Psoas muscle (tissue), 8 donors: ENCODE data around the gene SCNN1G. TPM values are rescaled to one million over a fixed set of nuclear protein-coding genes. Genes with fewer than 3 reads are reported as not detected.

ENCODE experiments used
- ATAC-seq, 4 donors: fragments of 200-7000 bp; cut with Tn5 transposase; one replicate each; pipeline ENCODE4 v1.9.1; 2020; ENCODE audit warnings: moderate library complexity in 3 of 4, mild to moderate bottlenecking in 2 of 4
- DNase-seq, 2 donors: peaks; one replicate each; pipeline ENCODE4 v3.0.0-alpha.2; 2020
- H3K27ac ChIP-seq: fragments of 200-600 bp; one replicate; pipeline ENCODE4 v1.8.0; 2022
- H3K27me3 ChIP-seq, 3 donors: fragments of 200-600 bp in 1 of 3; one replicate each; pipeline versions ENCODE4 v1.6.1 to v1.8.0; 2013 to 2022; ENCODE audit warnings: low read length in 2 of 3, mild to moderate bottlenecking in 2 of 3, moderate library complexity in 1 of 3; ENCODE audit not compliant: insufficient read depth in 3 of 3
- H3K36me3 ChIP-seq, 2 donors: fragments of 200-600 bp in 1 of 2; one replicate each; pipeline versions ENCODE4 v1.6.1 to v1.8.0; 2013 to 2022; ENCODE audit warnings: low read depth in 1 of 2, mild to moderate bottlenecking in 1 of 2, moderate library complexity in 1 of 2; ENCODE audit not compliant: insufficient read depth in 1 of 2
- H3K4me1 ChIP-seq: fragments of 200-600 bp; one replicate; pipeline ENCODE4 v1.8.0; 2022
- H3K4me3 ChIP-seq: fragments of 200-600 bp; one replicate; pipeline ENCODE4 v1.8.0; 2022; ENCODE audit warnings: mild to moderate bottlenecking
- H3K9me3 ChIP-seq: fragments of 200-600 bp; one replicate; pipeline ENCODE4 v1.8.0; 2022
- WGBS, 3 donors: extraction: QIAGEN DNeasy Blood & Tissue Kit; methylation state at CpG; one replicate each; pipeline versions ENCODE4 v1.1.6 to v1.1.7; 2013; 5-methylcytosine and 5-hydroxymethylcytosine counted together
- intact Hi-C, 2 donors: fragments of 100-400 bp; cut with DNase I; formaldehyde crosslinking; loops; one replicate each; pipeline versions ENCODE4 v1.11.0 to v1.14.2; 2022
- polyA plus RNA-seq, 3 donors: library from polyadenylated mRNA; stranded (reverse); fragments of 200-250 nt; gene quantifications; one replicate each; pipeline ENCODE4 v1.2.3, GENCODE V29; 2013
- total RNA-seq, 4 donors: library from RNA; stranded (reverse); fragmentation: NEBNext Ultra II Directional in 2 of 4; extraction: Animal tissue kit (Norgen Biotek cat#: 25700) in 2 of 4; gene quantifications; one replicate each; pipeline versions ENCODE4 v1.2.1 to v1.2.4, GENCODE V29; 2021 to 2023
- TF ChIP-seq, protein P1 (sequence below): fragments of 200-600 bp; IDR thresholded peaks from one replicate; pipeline ENCODE4 v1.8.0; 2022; ENCODE audit warnings: antibody characterized with exemption
- donor health status: healthy with polysubstance abuse.
- donor health status: DM: no; HTN: no; CAD: no; lungs with moderate emphysema.
- donor health status: Bipolar disorder and iron deficiency.
- donor health status: healthy.
- donor health status: DM: yes; HTN: yes; CAD: no.
- donor health status: DM: no; HTN: no; CAD: no.
- donor health status: DM: no; HTN: no; CAD: no.
- donor health status: DM: yes; HTN: yes; CAD: no.

The SCNN1G gene
- total and polyA plus RNA-seq, 7 donors = 0.01 to 0.08 TPM; not detected in 5

DNA sequence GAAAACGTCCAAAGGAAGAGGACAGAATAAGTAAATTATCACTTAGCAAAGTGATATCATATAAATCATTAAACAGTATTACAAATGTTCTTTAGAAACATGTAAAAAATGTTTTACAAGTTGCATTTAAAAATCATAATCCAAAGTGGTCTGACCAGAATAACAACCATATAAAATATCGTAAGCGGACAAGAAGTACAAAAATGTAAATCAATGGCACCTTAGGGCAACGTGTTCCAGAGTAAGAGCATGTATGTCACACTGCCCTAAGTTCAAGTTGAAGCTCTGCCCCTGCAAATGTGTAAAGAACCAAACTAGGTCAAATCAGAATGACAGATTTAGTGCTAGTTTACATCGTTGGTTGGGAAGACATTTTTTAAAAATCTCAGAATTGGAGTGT, 44.7 kb upstream of the SCNN1G start:
- Histone ChIP-seq H3K4me1 (peaks cover 18% of the 10 kb centered on the region), H3K36me3 (no peaks in the 10 kb centered on the region), H3K9me3 (peaks cover 19% of the 10 kb centered on the region), H3K27me3 (no peaks in the 10 kb centered on the region), H3K4me3 (no peak overlapping the region), H3K27ac (no peak overlapping the region)
- ATAC-seq = no peak
- WGBS, 3 donors = 68 to 76% (median 74%) methylated on average over 5 of the region's 5 CpGs
- TF ChIP-seq, protein P1, sequence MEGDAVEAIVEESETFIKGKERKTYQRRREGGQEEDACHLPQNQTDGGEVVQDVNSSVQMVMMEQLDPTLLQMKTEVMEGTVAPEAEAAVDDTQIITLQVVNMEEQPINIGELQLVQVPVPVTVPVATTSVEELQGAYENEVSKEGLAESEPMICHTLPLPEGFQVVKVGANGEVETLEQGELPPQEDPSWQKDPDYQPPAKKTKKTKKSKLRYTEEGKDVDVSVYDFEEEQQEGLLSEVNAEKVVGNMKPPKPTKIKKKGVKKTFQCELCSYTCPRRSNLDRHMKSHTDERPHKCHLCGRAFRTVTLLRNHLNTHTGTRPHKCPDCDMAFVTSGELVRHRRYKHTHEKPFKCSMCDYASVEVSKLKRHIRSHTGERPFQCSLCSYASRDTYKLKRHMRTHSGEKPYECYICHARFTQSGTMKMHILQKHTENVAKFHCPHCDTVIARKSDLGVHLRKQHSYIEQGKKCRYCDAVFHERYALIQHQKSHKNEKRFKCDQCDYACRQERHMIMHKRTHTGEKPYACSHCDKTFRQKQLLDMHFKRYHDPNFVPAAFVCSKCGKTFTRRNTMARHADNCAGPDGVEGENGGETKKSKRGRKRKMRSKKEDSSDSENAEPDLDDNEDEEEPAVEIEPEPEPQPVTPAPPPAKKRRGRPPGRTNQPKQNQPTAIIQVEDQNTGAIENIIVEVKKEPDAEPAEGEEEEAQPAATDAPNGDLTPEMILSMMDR = no peak
- intact Hi-C loops = no loop called here
- no peak for DNase-seq

DNA sequence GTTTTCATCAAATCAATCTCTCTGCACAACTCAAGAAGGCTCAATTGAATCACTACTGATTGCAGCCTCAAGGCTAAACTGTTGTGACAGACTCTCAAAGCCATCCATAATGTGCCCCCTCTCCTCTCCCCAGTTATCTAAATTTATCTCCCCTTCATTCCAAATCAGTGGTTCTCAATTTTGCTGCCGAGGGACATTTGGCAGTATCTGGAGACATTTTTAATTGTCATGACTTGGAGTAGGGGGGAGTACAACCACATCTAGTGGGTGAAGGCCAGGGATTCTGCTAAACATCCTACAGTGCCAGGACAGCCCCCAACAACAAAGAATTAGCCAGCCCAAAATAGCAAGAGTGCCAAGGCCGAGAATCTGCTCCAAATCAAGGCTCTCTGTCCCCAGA, 42.4 kb upstream of the SCNN1G start:
- Histone ChIP-seq H3K4me3 (no peak overlapping the region), H3K36me3 (no peaks in the 10 kb centered on the region), H3K4me1 (peaks cover 26% of the 10 kb centered on the region), H3K27me3 (no peaks in the 10 kb centered on the region), H3K9me3 (peaks cover 19% of the 10 kb centered on the region), H3K27ac (no peak overlapping the region)
- DNase-seq (no peak), ATAC-seq (no peak)
- TF ChIP-seq, protein P1 = no peak
- intact Hi-C loops = no loop called here
- 56 to 65% (median 58%) methylated on average over 2 of the region's 2 CpGs for WGBS, 3 donors

DNA sequence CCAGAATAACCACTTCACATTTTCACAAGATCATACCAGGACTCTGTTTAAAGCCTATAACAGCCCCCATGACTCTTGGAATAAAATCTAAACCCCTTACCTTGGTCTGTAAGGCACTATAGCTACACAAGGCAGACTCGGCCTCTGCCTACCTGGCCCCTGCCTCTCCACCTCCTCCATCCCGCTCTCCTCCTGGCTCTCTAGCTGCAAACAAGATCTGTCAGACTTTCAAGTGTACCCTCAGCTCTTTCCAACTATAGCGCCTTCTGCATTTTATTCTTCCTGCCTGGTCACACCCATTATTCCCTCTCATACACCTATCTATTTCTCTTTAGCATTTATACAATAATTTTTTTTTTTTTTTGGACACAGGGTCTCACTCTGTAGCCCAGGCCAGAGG, 41.5 kb upstream of the SCNN1G start:
- Histone ChIP-seq H3K4me1 (peaks cover 35% of the 10 kb centered on the region), H3K9me3 (peaks cover 19% of the 10 kb centered on the region), H3K27ac (no peak overlapping the region), H3K36me3 (no peaks in the 10 kb centered on the region), H3K27me3 (no peaks in the 10 kb centered on the region), H3K4me3 (no peak overlapping the region)
- ATAC-seq (no peak), DNase-seq (no peak)
- TF ChIP-seq, protein P1 = no peak
- intact Hi-C loops = no loop called here
- 93 to 100% (median 97%) methylated on average over 3 of the region's 3 CpGs for WGBS, 3 donors

DNA sequence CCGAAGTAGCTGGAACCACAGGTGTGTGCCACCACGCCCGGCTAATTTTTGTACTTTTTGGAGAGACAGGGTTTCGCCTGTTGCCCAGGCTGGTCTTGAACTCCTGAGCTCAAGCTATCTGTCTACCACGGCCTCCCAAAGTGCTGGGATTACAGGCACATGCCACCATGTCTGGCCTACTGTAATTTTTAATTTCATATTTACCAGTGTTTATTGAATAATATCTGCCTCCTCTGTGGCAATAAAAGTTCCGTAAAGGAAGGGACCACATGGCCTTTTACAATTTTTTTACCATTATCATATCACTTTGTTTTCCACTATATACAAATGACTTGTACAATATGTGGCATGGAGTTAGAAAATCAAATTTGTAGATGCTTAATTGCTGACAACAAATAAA, 41.0 kb upstream of the SCNN1G start:
- intact Hi-C loops = no loop called here
- H3K9me3 ChIP-seq = peaks cover 19% of the 10 kb centered on the region
- TF ChIP-seq, protein P1 = no peak
- no peak for DNase-seq
- 94 to 97% (median 95%) methylated on average over 6 of the region's 6 CpGs for WGBS, 3 donors
- H3K4me1 ChIP-seq = peaks cover 40% of the 10 kb centered on the region
- H3K4me3 ChIP-seq = no peak overlapping the region
- H3K36me3 ChIP-seq = no peaks in the 10 kb centered on the region
- H3K27me3 ChIP-seq = no peaks in the 10 kb centered on the region
- H3K27ac ChIP-seq = no peak overlapping the region
- no peak for ATAC-seq

DNA sequence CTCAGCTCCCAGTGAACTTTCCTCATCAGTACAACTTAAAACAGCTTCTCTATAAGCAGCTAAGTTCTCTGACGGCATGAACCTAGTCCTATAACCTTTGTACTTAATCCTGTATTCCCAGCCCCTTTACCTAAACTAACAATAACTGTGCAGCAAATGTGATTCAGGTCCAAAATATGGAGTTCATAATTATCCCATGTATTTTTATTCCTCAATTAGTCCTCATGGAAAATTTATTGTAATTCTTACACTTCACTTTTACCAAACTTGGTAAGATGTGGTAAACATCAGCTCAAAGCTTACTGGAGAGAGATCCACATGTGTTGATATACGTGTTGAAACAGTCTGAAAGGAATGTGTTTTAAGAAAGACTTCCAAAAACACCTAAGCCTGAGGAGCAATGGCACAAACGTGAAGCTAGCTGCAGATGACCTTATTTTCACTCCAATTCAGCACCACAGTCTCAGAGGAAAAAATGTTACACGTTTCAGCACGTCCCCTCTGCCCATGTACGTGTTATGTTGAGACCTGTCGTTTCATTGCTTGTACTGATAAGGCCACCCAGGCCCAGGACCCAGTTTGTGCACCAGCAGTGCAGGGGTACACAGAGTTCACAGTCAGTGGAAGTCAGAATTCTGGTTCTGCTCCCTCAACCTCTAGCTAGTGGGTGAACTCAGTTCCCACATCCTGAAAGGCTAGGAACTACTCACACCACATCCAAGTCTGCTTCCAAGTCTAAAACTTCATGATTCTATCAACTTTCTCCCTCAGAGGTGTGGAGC, 40.4 kb upstream of the SCNN1G start:
- no peak overlapping the region for H3K27ac ChIP-seq
- 50 to 73% (median 54%) methylated on average over 7 of the region's 7 CpGs for WGBS, 3 donors
- ATAC-seq (peak in 1 of 4 donors; percentile 30), DNase-seq (no peak)
- intact Hi-C loops = no loop called here
- no peaks in the 10 kb centered on the region for H3K36me3 ChIP-seq
- H3K4me1 ChIP-seq = peaks cover 44% of the 10 kb centered on the region
- H3K9me3 ChIP-seq = peaks cover 14% of the 10 kb centered on the region
- no peak overlapping the region for H3K4me3 ChIP-seq
- H3K27me3 ChIP-seq = no peaks in the 10 kb centered on the region
- TF ChIP-seq, protein P1 = no peak
